Islet of Langerhans (tissue), 1 donor: ENCODE results near the gene CDA.

ENCODE experiments used
- FAIRE-seq: peaks from one replicate; lab custom pipeline; 2011; peaks lifted over from hg19 to GRCh38; lab: Jason Lieb, UNC

Gene CDA

GRCh38 chr1:20615946-20616846 is 27.3 kb downstream of the CDA start:
- FAIRE-seq: no peak

- no peak for FAIRE-seq
Measured at GRCh38 chr1:20616847-20617487, 28.1 kb downstream of the CDA start.

DNA sequence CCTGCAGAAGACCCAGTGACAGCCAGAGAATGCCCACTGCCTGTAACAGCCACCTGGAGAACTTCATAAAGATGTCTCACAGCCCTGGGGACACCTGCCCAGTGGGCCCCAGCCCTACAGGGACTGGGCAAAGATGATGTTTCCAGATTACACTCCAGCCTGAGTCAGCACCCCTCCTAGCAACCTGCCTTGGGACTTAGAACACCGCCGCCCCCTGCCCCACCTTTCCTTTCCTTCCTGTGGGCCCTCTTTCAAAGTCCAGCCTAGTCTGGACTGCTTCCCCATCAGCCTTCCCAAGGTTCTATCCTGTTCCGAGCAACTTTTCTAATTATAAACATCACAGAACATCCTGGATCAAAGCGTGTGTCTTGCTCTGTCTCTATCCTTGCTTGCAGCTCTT is 29.7 kb downstream of the CDA start:
- no peak for FAIRE-seq

GRCh38 chr1:20619999-20620398 is 31.1 kb downstream of the CDA start:
- no peak for FAIRE-seq

GRCh38 chr1:20621012-20621411 is 32.1 kb downstream of the CDA start:
- no peak for FAIRE-seq

DNA sequence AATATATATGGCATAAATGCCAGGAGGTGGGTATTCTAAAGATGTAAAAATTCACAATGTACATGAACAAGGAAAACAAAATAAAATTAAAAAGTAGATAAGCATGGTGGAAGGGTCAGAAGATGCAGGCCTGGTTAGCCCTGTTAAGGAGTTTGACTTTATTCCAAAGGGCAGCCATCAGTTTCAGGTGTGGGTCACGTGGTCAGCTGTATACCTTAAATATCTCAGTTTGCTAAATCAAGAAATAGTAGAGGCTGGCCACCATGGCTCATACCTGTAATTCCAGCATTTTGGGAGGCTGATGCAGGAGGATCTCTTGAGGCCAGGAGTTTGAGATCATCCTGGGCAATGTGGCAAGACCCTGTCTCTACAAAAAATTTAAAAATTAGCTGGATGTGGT is 35.8 kb downstream of the CDA start:
- FAIRE-seq: no peak

GRCh38 chr1:20625176-20626097 is 36.5 kb downstream of the CDA start:
- no peak for FAIRE-seq

DNA sequence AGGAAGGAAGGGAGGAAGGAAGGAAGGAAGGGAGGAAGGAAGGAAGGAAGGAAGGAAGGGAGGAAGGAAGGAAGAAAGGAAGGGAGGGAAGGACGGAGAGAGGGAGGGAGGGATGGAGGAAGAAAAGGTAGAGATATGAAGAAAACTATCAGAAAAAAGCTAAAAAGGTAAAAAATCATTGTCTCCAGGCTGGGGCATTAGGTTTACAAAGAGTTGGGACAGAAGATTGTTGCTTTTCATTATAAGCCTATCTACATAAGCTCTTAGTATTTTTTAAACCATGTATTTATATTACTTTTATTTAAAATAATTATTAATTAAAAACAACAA is 37.2 kb downstream of the CDA start:
- FAIRE-seq: no peak

- FAIRE-seq: no peak
Measured at GRCh38 chr1:20626524-20626923, 37.6 kb downstream of the CDA start.

DNA sequence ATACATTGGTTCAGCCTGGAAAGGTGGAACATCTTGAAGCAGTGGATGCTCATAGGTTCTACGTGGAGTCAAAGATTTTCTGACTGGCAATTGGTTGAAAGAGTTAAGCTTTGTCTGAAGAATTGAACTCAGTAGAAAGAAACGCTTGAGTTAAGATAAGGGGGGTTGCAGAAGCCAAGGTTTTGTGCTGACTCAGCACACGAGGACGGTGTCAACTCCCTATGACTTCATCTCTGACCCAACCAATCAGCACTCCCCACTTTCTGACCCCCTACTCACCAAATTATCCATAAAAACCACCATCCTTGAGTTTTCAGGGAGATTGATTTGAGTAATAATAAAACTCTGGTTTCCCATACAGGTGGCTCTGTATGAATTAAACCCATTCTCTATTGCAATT is 41.8 kb downstream of the CDA start:
- FAIRE-seq: no peak

DNA sequence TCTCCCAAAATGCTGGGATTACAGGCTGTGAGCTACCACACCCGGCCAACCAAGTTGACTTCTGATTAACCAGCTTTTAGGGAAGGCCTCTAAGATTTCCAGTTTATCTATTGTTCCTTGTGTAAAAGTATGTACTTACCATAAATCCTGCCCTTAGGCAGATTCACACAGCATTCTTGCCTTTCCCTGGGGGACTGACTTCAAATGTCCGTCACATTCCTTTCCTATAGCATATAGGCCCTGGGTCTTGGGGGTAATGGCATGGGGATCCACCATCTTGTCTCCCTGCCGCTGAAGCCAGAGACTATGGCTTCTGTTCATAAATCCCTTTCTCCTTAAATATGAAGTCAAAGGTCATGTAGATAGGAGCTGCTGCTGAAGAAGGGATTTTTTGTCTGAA is 43.5 kb downstream of the CDA start:
- no peak for FAIRE-seq

DNA sequence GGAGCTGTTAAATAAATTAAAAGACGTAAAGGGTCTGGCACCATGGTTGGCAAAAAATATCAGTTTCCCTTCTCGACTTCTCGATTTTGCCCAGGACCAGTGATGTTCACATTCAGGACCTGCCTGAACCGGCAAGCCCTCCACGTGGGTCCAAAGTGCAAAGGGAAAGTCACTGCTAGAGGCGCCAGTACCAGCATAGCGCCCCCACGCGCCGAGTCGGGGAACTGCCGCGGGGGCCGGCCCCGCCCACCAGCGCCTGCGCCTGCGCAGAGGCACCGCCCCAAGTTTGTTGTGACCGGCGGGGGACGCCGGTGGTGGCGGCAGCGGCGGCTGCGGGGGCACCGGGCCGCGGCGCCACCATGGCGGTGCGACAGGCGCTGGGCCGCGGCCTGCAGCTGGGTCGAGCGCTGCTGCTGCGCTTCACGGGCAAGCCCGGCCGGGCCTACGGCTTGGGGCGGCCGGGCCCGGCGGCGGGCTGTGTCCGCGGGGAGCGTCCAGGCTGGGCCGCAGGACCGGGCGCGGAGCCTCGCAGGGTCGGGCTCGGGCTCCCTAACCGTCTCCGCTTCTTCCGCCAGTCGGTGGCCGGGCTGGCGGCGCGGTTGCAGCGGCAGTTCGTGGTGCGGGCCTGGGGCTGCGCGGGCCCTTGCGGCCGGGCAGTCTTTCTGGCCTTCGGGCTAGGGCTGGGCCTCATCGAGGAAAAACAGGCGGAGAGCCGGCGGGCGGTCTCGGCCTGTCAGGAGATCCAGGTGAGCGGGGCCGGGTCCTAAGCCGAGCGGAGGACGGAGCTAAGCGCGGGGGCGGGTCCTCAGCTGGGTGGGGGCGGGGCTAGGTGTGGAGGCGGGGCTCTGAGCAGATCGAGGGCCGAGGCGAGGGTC is 44.5 kb downstream of the CDA start, which contains the start of gene PINK1:
Gene PINK1, plus strand, starts transcription at position 269 of the 875 bp plus-strand sequence. Its CDS starts 91 bp downstream, at position 360.
- FAIRE-seq: no peak

DNA sequence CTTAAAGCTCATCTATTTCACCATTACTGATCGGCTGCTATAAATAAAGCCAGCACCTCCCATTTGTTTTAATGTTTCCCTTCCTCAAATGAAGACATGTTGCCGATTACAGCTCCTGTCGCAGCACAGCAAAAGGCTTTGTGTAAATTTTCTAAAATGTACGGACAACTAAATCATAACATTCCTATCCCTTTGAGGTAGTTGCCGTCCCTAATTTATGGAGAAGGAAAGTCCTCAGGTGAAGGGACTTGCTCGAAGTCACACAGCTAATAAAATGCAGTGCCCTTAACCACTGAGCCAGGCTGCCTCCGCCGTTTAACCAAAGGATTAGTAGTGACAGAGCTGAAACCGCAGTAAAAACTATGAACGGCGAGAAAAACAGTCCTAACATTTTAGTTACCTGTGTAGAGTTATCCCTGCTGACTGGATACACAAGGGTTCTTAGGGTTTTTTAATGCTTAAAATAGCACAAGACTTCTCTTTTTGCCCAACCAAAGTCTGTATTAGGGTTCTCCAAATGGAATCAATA is 45.2 kb downstream of the CDA start:
- no peak for FAIRE-seq

- no peak for FAIRE-seq
Measured at GRCh38 chr1:20634594-20635084, 45.7 kb downstream of the CDA start.

DNA sequence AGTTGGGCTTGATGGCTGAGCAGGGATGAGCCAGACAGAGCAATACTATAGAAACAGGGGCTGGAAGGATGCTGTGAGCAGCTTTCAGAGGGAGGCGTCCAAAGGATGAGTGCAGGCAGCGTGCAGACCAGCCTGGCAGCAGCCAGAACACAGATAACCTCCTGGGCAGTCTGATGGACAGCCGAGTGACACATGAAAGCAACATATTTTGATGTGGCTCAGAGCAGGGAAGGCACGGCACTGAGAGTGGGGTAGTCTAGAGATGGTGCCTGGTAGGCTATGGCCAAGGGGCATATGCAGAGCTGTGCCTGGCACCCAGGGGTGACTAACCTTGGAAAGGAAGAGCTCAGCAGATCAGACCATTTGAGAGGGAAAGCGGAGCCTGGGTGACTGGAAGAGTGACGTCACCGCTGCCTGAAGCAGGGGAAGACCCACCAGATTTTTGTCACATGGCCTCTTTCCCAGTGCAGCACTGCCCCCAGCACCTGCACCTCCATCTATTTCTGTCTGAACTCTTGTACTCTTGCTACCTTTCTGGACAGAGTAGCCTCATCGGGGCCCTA is 48.0 kb downstream of the CDA start:
- no peak for FAIRE-seq

DNA sequence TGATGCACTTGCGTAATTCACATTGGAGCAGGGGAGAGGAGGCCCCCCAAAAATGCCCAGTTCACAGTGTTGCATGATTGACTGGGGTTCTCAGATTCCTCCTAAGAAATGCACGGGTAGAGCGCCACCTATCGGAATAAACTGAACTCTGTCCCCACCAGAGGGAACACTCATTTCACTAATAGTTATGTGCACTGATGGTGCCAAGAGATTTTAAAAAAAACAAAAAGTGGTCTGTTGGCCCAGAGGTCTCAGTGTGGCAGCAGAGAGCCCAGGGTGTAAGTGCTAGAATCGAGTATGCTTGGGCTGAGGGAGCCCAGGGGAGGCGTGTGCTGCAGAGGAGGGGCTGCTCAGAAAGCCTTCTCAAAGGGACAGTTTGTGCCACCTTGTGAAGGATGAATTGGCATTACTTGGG is 51.3 kb downstream of the CDA start:
- peak; percentile 9 for FAIRE-seq

- no peak for FAIRE-seq
Measured at GRCh38 chr1:20641975-20642374, 53.1 kb downstream of the CDA start.

DNA sequence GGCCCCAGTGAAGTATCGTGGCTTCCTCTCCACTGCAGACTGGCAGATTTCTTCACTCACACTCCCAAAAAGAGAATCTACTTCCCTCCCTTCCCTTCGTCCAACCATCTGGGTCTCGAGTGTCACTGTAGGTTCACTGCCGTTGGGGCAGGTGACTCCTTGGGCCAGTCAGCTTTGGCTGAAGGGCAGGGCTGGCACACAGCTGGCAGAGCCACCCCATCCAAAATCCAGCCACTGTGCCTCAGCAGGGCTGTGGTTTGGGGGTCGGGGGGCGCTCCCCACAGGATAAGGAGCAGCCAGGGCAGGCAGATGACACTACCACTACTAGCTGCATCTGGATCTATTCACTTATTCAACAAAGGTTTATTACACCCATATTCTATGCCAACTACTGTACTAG is 54.2 kb downstream of the CDA start:
- no peak for FAIRE-seq

GRCh38 chr1:20644416-20644815 is 55.5 kb downstream of the CDA start:
- FAIRE-seq: no peak

GRCh38 chr1:20645414-20645813 is 56.5 kb downstream of the CDA start:
- no peak for FAIRE-seq

DNA sequence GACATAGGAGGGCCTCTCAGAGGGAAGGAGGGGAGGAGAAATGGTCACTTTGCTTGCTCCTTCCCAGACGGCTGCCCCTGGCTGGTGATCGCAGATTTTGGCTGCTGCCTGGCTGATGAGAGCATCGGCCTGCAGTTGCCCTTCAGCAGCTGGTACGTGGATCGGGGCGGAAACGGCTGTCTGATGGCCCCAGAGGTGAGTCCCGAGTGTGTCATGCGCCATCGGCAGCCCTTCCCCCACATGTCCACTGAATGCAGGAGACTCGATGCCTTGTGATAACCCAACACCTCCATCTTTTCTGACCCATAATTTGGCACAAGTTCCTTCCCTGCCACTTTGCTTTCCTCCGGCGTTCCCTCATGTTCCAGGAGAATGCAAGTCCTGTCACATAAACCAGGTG is 59.5 kb downstream of the CDA start:
- no peak for FAIRE-seq
